ENCODE data around the gene BCL6B. TPM values are rescaled to one million over a fixed set of nuclear protein-coding genes. Genes with fewer than 3 reads are reported as not detected.

Gene BCL6B
- total and polyA plus RNA-seq, 2 of the 4 experiments (the other 2 are of a cell fraction), result not detected

GRCh38 chr17:7019839-7020519, 2.9 kb upstream of the BCL6B start:
- H3K79me1 ChIP-seq (ENCODE audit: low read depth in 1 of 2, low read length in 2 of 2), result peaks cover 0 to 14% of the 10 kb centered on the region in 2 experiments; a peak in 2 of 4 replicates
- no peaks in the 10 kb centered on the region for H4K20me1 ChIP-seq (ENCODE audit: insufficient read depth, low read length)
- H2BK15ac ChIP-seq (ENCODE audit: low read depth, low read length), result peak overlapping the region; percentile 69; the same call in 1 of the 3 replicates
- peak; percentile 23 for DNase-seq
- H4K5ac ChIP-seq (ENCODE audit: low read depth, low read length), result peak overlapping the region; percentile 94
- peaks cover 4% of the 10 kb centered on the region; the same call in 1 of the 2 replicates for H3K4me1 ChIP-seq (ENCODE audit: control insufficient read depth, insufficient read depth, low read length)
- no TSS peak for BruUV-seq (replicated peaks)
- H3K4ac ChIP-seq (ENCODE audit: low read depth, low read length), result peak overlapping the region; percentile 97
- no peaks in the 10 kb centered on the region for H3K36me3 ChIP-seq (ENCODE audit: control insufficient read depth, insufficient read depth, low read length)
- H3K27me3 ChIP-seq (ENCODE audit: control insufficient read depth, insufficient read depth, low read length), result peaks cover 10% of the 10 kb centered on the region; the same call in 1 of the 2 replicates
- POLR2A ChIA-PET (ENCODE audit: unreplicated experiment), result interaction anchor here (0.6 kb wide), 1 partner anchor 427 kb away, joined by 12 read pairs; no protein-coding TSS in a partner anchor
- H3K14ac ChIP-seq (replicated peaks; ENCODE audit: low read depth, low read length), result peak overlapping the region; percentile 93
- H3K9ac ChIP-seq (ENCODE audit: low read depth, low read length), result peak overlapping the region; percentile 38
- dilution Hi-C loops (cut with HindIII; ENCODE audit: low sequenced_read_pairs, unreplicated experiment) (no loop called here), intact Hi-C loops (cut with micrococcal nuclease) (loop anchor here (5.0 kb wide), 1 partner anchor 178 kb away; no protein-coding TSS in a partner anchor), in situ Hi-C loops (cut with MboI; ENCODE audit: low sequenced_read_pairs) (loop anchor here (10.0 kb wide), 1 partner anchor 355 kb away; no protein-coding TSS in a partner anchor)
- no peaks in the 10 kb centered on the region for H3K9me3 ChIP-seq (ENCODE audit: control insufficient read depth, insufficient read depth, low read length)
- H2BK5ac ChIP-seq (ENCODE audit: low read depth, low read length, poor library complexity, severe bottlenecking), result peak overlapping the region; percentile 78
- H2BK120ac ChIP-seq (ENCODE audit: low read depth, low read length), result peak overlapping the region; percentile 94
- peak overlapping the region; percentile 68 to 94 for H4K8ac ChIP-seq (ENCODE audit: low read depth in 2 of 2, low read length in 2 of 2)
- H3K9me1 ChIP-seq (ENCODE audit: insufficient read depth, low read length), result no peaks in the 10 kb centered on the region; the same call in 1 of the 2 replicates
- H3K4me2 ChIP-seq (ENCODE audit: low read depth, low read length), result peak overlapping the region; percentile 84
- 20% methylated on average over 1 of the region's 16 CpGs; no CpG with 5 or more reads in 1 of the 2 experiments for WGBS, 2 experiments (ENCODE audit: extremely low coverage in 2 of 2, insufficient read length in 1 of 2)
- ATAC-seq (ENCODE audit: low read depth), result peak; percentile 16
- peak overlapping the region; percentile 49 for H3K18ac ChIP-seq (ENCODE audit: low read depth, low read length)
- peak overlapping the region; percentile 51; the same call in 1 of the 2 replicates for H2AK5ac ChIP-seq (ENCODE audit: low read depth, low read length)
- H3K23ac ChIP-seq (ENCODE audit: low read depth, low read length), result peak overlapping the region; percentile 68
- peak overlapping the region; percentile 91 for H2AK9ac ChIP-seq (replicated peaks; ENCODE audit: low read depth, low read length, poor library complexity)
- TF ChIP-seq POLR2A (IDR thresholded peaks at IDR 0.05; ENCODE audit: low read depth, low read length), result no peak
- peak; percentile 58; the same call in 1 of the 2 replicates for TF ChIP-seq MAZ (IDR thresholded peaks at IDR 0.05; ENCODE audit: borderline replicate concordance, low read depth, low read length)
- peak overlapping the region; percentile 42 for H3K4me3 ChIP-seq (ENCODE audit: insufficient read depth, low read depth, low read length)
- peak overlapping the region; percentile 100 for H2AFZ ChIP-seq (replicated peaks; ENCODE audit: low read length, poor library complexity)
- CTCF ChIA-PET, result interaction anchor here (0.6 to 1.0 kb wide), 2 partner anchors 109 to 180 kb away, joined by 3 to 4 read pairs; no protein-coding TSS in a partner anchor
- H4K91ac ChIP-seq (ENCODE audit: insufficient read depth, low read depth, low read length), result peak overlapping the region; percentile 91
- peak overlapping the region; percentile 79 for H2BK20ac ChIP-seq (ENCODE audit: low read depth, low read length)
- no peak overlapping the region; the same call in 1 of the 2 replicates for H3K56ac ChIP-seq (ENCODE audit: extremely low read depth, insufficient read depth, low read length)
- peak overlapping the region; percentile 53 for H3K27ac ChIP-seq (ENCODE audit: insufficient read depth, low read length)
